Measurements from ENCODE around the gene ALG8. TPM values are rescaled to one million over a fixed set of nuclear protein-coding genes. Genes with fewer than 3 reads are reported as not detected.

The ALG8 gene
- total RNA-seq, 2 donors from 2014 or later, result 16.5 to 22.5 TPM

GRCh38 chr11:78076733-78077403 is 62.6 kb downstream of the ALG8 start:
- Histone ChIP-seq H3K9me3 (no peaks in the 10 kb centered on the region), H3K27me3 (no peaks in the 10 kb centered on the region), H3K36me3 (peaks cover 2% of the 10 kb centered on the region), H3K4me1 (peaks cover 0 to 41% of the 10 kb centered on the region in 2 donors), H3K27ac (no peak overlapping the region), H3K4me3 (no peak overlapping the region)
- TF ChIP-seq CTCF (IDR thresholded peaks at IDR 0.05), result no peak
- DNase-seq (ENCODE audit: low spot score), result no peak

GRCh38 chr11:78074756-78075155 is 64.7 kb downstream of the ALG8 start:
- no peak for DNase-seq (ENCODE audit: low spot score)
- no peak overlapping the region for H3K4me3 ChIP-seq
- no peaks in the 10 kb centered on the region for H3K9me3 ChIP-seq
- H3K36me3 ChIP-seq, result peaks cover 18% of the 10 kb centered on the region
- no peaks in the 10 kb centered on the region for H3K27me3 ChIP-seq
- TF ChIP-seq CTCF (IDR thresholded peaks at IDR 0.05), result no peak
- H3K27ac ChIP-seq, result no peak overlapping the region
- H3K4me1 ChIP-seq, result peaks cover 0 to 41% of the 10 kb centered on the region in 2 donors

GRCh38 chr11:78072455-78072854 is 67.0 kb downstream of the ALG8 start:
- DNase-seq (ENCODE audit: low spot score), result no peak
- TF ChIP-seq CTCF (IDR thresholded peaks at IDR 0.05), result no peak
- no peak overlapping the region for H3K27ac ChIP-seq
- peaks cover 18% of the 10 kb centered on the region for H3K36me3 ChIP-seq
- H3K4me3 ChIP-seq, result no peak overlapping the region
- no peaks in the 10 kb centered on the region for H3K27me3 ChIP-seq
- peaks cover 0 to 25% of the 10 kb centered on the region in 2 donors for H3K4me1 ChIP-seq
- no peaks in the 10 kb centered on the region for H3K9me3 ChIP-seq

GRCh38 chr11:78071717-78072116 is 67.7 kb downstream of the ALG8 start:
- H3K36me3 ChIP-seq, result peaks cover 18% of the 10 kb centered on the region

GRCh38 chr11:78070621-78071020 is 68.8 kb downstream of the ALG8 start:
- H3K4me3 ChIP-seq, result no peak overlapping the region
- peaks cover 0 to 7% of the 10 kb centered on the region in 2 donors for H3K4me1 ChIP-seq
- TF ChIP-seq CTCF (IDR thresholded peaks at IDR 0.05), result no peak
- no peak overlapping the region for H3K27ac ChIP-seq
- DNase-seq (ENCODE audit: low spot score), result no peak
- no peaks in the 10 kb centered on the region for H3K9me3 ChIP-seq
- peaks cover 18% of the 10 kb centered on the region for H3K36me3 ChIP-seq
- no peaks in the 10 kb centered on the region for H3K27me3 ChIP-seq

More at GRCh38 chr11:78071717-78072116, 67.7 kb downstream of the ALG8 start:
- no peak overlapping the region for H3K27ac ChIP-seq
- DNase-seq (ENCODE audit: low spot score), result no peak
- no peaks in the 10 kb centered on the region for H3K27me3 ChIP-seq
- TF ChIP-seq CTCF (IDR thresholded peaks at IDR 0.05), result no peak
- H3K4me1 ChIP-seq, result peaks cover 0 to 18% of the 10 kb centered on the region in 2 donors
- H3K9me3 ChIP-seq, result no peaks in the 10 kb centered on the region
- H3K4me3 ChIP-seq, result no peak overlapping the region

GRCh38 chr11:78069465-78069864 is 70.0 kb downstream of the ALG8 start:
- Histone ChIP-seq H3K36me3 (peaks cover 18% of the 10 kb centered on the region), H3K27me3 (no peaks in the 10 kb centered on the region), H3K27ac (no peak overlapping the region), H3K4me1 (peaks cover 0 to under 1% of the 10 kb centered on the region in 2 donors), H3K4me3 (no peak overlapping the region), H3K9me3 (no peaks in the 10 kb centered on the region)
- no peak for TF ChIP-seq CTCF (IDR thresholded peaks at IDR 0.05)
- DNase-seq (ENCODE audit: low spot score), result no peak

All from right atrium auricular region (tissue), 2 donors.